ENCODE results near the gene ASCL4. TPM values are rescaled to one million over a fixed set of nuclear protein-coding genes. Genes with fewer than 3 reads are reported as not detected.

Gene ASCL4
- total and polyA plus RNA-seq, 2 of the 4 experiments (the other 2 are of a cell fraction) = not detected

DNA sequence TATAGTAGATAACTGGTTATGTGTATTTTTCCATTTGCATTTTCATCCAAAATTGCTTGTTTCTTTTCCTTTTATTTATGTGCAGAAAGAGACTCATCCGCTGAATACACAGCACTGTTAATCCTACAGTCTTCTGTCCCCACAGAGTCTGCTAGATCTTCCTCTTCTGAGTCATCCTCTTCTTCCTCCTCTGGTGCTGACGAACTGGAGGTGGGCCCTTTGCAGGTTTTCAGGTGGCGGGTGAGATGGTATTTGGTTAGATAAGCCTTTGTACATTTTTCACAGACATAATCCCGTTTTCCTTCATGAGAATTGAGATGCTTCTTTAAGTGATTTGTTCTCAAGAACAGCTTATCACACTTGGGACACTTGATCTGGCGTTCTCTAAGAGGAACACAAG, 40.4 kb upstream of the ASCL4 start:
- Histone ChIP-seq H4K20me1 (ENCODE audit: insufficient read depth, low read length) (0 out of 2 replicates have a peak, but pooled peaks cover 4% of the 10 kb centered on the region), H4K5ac (ENCODE audit: low read depth, low read length) (no peak overlapping the region), H3K27me3 (ENCODE audit: control insufficient read depth, insufficient read depth, low read length) (no peaks in the 10 kb centered on the region), H3K4me1 (ENCODE audit: control insufficient read depth, insufficient read depth, low read length) (no peaks in the 10 kb centered on the region), H2BK20ac (ENCODE audit: low read depth, low read length) (no peak overlapping the region), H3K14ac (replicated peaks; ENCODE audit: low read depth, low read length) (no peak overlapping the region), H3K79me1 (ENCODE audit: low read depth in 1 of 2, low read length in 2 of 2) (peaks cover 3 to 5% of the 10 kb centered on the region in 2 experiments; a peak in 2 of 4 replicates), H3K27ac (ENCODE audit: insufficient read depth, low read length) (no peak overlapping the region), H3K56ac (ENCODE audit: extremely low read depth, insufficient read depth, low read length) (no peak overlapping the region), H3K23ac (ENCODE audit: low read depth, low read length) (no peak overlapping the region), H2BK5ac (ENCODE audit: low read depth, low read length, poor library complexity, severe bottlenecking) (no peak overlapping the region), H3K9ac (ENCODE audit: low read depth, low read length) (no peak overlapping the region), H3K36me3 (ENCODE audit: control insufficient read depth, insufficient read depth, low read length) (peaks cover 36% of the 10 kb centered on the region), H3K18ac (ENCODE audit: low read depth, low read length) (no peak overlapping the region), H2BK120ac (ENCODE audit: low read depth, low read length) (no peak overlapping the region), H2AFZ (replicated peaks; ENCODE audit: low read length, poor library complexity) (no peak overlapping the region), H2AK5ac (ENCODE audit: low read depth, low read length) (no peak overlapping the region), H3K4ac (ENCODE audit: low read depth, low read length) (no peak overlapping the region), H3K4me2 (ENCODE audit: low read depth, low read length) (no peak overlapping the region), H4K8ac (ENCODE audit: low read depth in 2 of 2, low read length in 2 of 2) (no peak overlapping the region), H3K4me3 (ENCODE audit: insufficient read depth, low read depth, low read length) (no peak overlapping the region), H2AK9ac (replicated peaks; ENCODE audit: low read depth, low read length, poor library complexity) (no peak overlapping the region), H4K91ac (ENCODE audit: insufficient read depth, low read depth, low read length) (no peak overlapping the region), H3K9me1 (ENCODE audit: insufficient read depth, low read length) (peaks cover 2% of the 10 kb centered on the region; the same call in 1 of the 2 replicates), H3K9me3 (ENCODE audit: control insufficient read depth, insufficient read depth, low read length) (no peaks in the 10 kb centered on the region), H2BK15ac (ENCODE audit: low read depth, low read length) (no peak overlapping the region)
- no peak for TF ChIP-seq NFE2L2 (IDR thresholded peaks at IDR 0.05; ENCODE audit: low read depth, low read length)
- no peak for TF ChIP-seq RAD21 (IDR thresholded peaks at IDR 0.05; ENCODE audit: low read length)
- no peak for TF ChIP-seq RCOR1 (IDR thresholded peaks at IDR 0.05; ENCODE audit: insufficient replicate concordance, low read length)
- TF ChIP-seq RFX5 (IDR thresholded peaks at IDR 0.05; ENCODE audit: low read depth, low read length) = no peak
- no peak for TF ChIP-seq POLR2A (IDR thresholded peaks at IDR 0.05; ENCODE audit: low read depth, low read length)
- no peak for TF ChIP-seq FOS (IDR thresholded peaks at IDR 0.05; ENCODE audit: low read depth, low read length)
- TF ChIP-seq CEBPB (IDR thresholded peaks at IDR 0.05; ENCODE audit: low read depth, low read length) = no peak
- no peak for TF ChIP-seq BHLHE40 (IDR thresholded peaks at IDR 0.05; ENCODE audit: low read depth, low read length)
- no peak for TF ChIP-seq MAFK (IDR thresholded peaks at IDR 0.05; ENCODE audit: low read depth, low read length)
- intact Hi-C loops (cut with micrococcal nuclease) (no loop called here), in situ Hi-C loops (cut with MboI; ENCODE audit: low sequenced_read_pairs) (no loop called here), dilution Hi-C loops (cut with HindIII; ENCODE audit: low sequenced_read_pairs, unreplicated experiment) (no loop called here)
- ATAC-seq (ENCODE audit: low read depth) (no peak), DNase-seq (no peak)
- ChIA-PET CTCF (interaction anchor here (0.5 kb wide), 1 partner anchor 152 kb away, joined by 3 read pairs; no protein-coding TSS in a partner anchor), POLR2A (ENCODE audit: unreplicated experiment) (no interaction called here)
- no TSS peak for BruUV-seq (replicated peaks)
- no CpG with 5 or more reads among the region's 5 CpGs for WGBS, 2 experiments (ENCODE audit: extremely low coverage in 2 of 2, insufficient read length in 1 of 2)

Measured in IMR-90 (cell line).